Measurements from ENCODE around the gene CDC20B. TPM values are rescaled to one million over a fixed set of nuclear protein-coding genes. Genes with fewer than 3 reads are reported as not detected.
"Not testable (repeated sequence)": the region's sequence is repeated elsewhere in the genome, so short reads cannot be mapped to it uniquely, and the experiment has no call there.

Gene CDC20B
- polyA plus RNA-seq, 3 donors: not detected

GRCh38 chr5:55108661-55109060 is 64.3 kb downstream of the CDC20B start:
- no peaks in the 10 kb centered on the region for H3K79me2 ChIP-seq (ENCODE audit: insufficient read depth, low read length)
- H2AFZ ChIP-seq (ENCODE audit: insufficient read depth, low read depth, low read length, poor library complexity, severe bottlenecking): no peak overlapping the region
- H4K20me1 ChIP-seq (ENCODE audit: insufficient read depth, low read length): no peaks in the 10 kb centered on the region
- no peak overlapping the region for H3K4me3 ChIP-seq (replicated peaks in 1 of 3; ENCODE audit: low read depth in 2 of 3, low read length in 3 of 3)
- peaks cover 5 to 9% (median 6%) of the 10 kb centered on the region in 3 donors for H3K27me3 Mint-ChIP-seq (ENCODE audit: low read depth in 3 of 3)
- DNase-seq: no peak
- H3K36me3 ChIP-seq (replicated peaks in 1 of 2; ENCODE audit: control insufficient read depth in 1 of 2, insufficient read depth in 2 of 2, low read length in 2 of 2): no peaks in the 10 kb centered on the region
- H3K9me3 Mint-ChIP-seq: no peaks in the 10 kb centered on the region
- H3K4me1 Mint-ChIP-seq: no peaks in the 10 kb centered on the region
- intact Hi-C loops (cut with micrococcal nuclease): no loop called here
- H3K9me3 ChIP-seq (replicated peaks in 1 of 2; ENCODE audit: control insufficient read depth in 1 of 2, insufficient read depth in 1 of 2, low read length in 2 of 2): no peaks in the 10 kb centered on the region
- H3K27me3 ChIP-seq (ENCODE audit: control insufficient read depth in 2 of 2, insufficient read depth in 2 of 2, low read length in 2 of 2): no peaks in the 10 kb centered on the region
- no peak overlapping the region for H3K27ac Mint-ChIP-seq
- H3K36me3 Mint-ChIP-seq: no peaks in the 10 kb centered on the region
- 100% methylated on average over 3 of the region's 3 CpGs for WGBS (ENCODE audit: insufficient coverage)
- H3K27ac ChIP-seq (ENCODE audit: low read depth in 1 of 2, low read length in 2 of 2): no peak overlapping the region
- H3K9ac ChIP-seq (ENCODE audit: insufficient read depth, low read length, poor library complexity, severe bottlenecking): no peak overlapping the region
- H3K4me3 Mint-ChIP-seq: no peak overlapping the region
- no peak overlapping the region for H3K4me2 ChIP-seq (replicated peaks; ENCODE audit: extremely low read depth, low read length, poor library complexity, severe bottlenecking)
- TF ChIP-seq, protein P1, sequence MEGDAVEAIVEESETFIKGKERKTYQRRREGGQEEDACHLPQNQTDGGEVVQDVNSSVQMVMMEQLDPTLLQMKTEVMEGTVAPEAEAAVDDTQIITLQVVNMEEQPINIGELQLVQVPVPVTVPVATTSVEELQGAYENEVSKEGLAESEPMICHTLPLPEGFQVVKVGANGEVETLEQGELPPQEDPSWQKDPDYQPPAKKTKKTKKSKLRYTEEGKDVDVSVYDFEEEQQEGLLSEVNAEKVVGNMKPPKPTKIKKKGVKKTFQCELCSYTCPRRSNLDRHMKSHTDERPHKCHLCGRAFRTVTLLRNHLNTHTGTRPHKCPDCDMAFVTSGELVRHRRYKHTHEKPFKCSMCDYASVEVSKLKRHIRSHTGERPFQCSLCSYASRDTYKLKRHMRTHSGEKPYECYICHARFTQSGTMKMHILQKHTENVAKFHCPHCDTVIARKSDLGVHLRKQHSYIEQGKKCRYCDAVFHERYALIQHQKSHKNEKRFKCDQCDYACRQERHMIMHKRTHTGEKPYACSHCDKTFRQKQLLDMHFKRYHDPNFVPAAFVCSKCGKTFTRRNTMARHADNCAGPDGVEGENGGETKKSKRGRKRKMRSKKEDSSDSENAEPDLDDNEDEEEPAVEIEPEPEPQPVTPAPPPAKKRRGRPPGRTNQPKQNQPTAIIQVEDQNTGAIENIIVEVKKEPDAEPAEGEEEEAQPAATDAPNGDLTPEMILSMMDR (IDR thresholded peaks at IDR 0.05): no peak
- no peaks in the 10 kb centered on the region for H3K4me1 ChIP-seq (ENCODE audit: control insufficient read depth in 1 of 2, insufficient read depth in 2 of 2, low read length in 2 of 2)

DNA sequence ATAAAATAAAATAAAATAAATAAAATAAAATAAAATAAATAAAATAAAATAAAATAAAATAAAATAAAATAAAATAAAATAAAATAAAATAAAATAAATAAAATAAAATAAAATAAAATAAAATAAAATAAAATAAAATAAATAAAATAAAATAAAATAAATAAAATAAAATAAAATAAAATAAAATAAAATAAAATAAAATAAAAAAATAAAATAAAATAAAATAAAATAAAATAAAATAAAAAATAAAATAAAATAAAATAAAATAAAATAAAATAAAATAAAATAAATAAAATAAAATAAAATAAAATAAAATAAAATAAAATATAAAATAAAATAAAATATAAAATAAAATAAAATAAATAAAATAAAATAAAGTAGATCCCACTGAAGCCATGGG is 67.0 kb downstream of the CDC20B start:
- H3K4me1 ChIP-seq (ENCODE audit: control insufficient read depth in 1 of 2, insufficient read depth in 2 of 2, low read length in 2 of 2); H3K79me2 ChIP-seq (ENCODE audit: insufficient read depth, low read length); H2AFZ ChIP-seq (ENCODE audit: insufficient read depth, low read depth, low read length, poor library complexity, severe bottlenecking); H3K4me3 ChIP-seq (replicated peaks in 1 of 3; ENCODE audit: low read depth in 2 of 3, low read length in 3 of 3); DNase-seq; H3K27ac ChIP-seq (ENCODE audit: low read depth in 1 of 2, low read length in 2 of 2); H4K20me1 ChIP-seq (ENCODE audit: insufficient read depth, low read length); H3K4me3 Mint-ChIP-seq; H3K9me3 Mint-ChIP-seq; H3K36me3 Mint-ChIP-seq; H3K27me3 ChIP-seq (ENCODE audit: control insufficient read depth in 2 of 2, insufficient read depth in 2 of 2, low read length in 2 of 2); H3K9me3 ChIP-seq (replicated peaks in 1 of 2; ENCODE audit: control insufficient read depth in 1 of 2, insufficient read depth in 1 of 2, low read length in 2 of 2); H3K27ac Mint-ChIP-seq; H3K4me2 ChIP-seq (replicated peaks; ENCODE audit: extremely low read depth, low read length, poor library complexity, severe bottlenecking); H3K36me3 ChIP-seq (replicated peaks in 1 of 2; ENCODE audit: control insufficient read depth in 1 of 2, insufficient read depth in 2 of 2, low read length in 2 of 2); intact Hi-C loops (cut with micrococcal nuclease); H3K9ac ChIP-seq (ENCODE audit: insufficient read depth, low read length, poor library complexity, severe bottlenecking): not testable (repeated sequence)
- peaks cover 4 to 14% (median 9%) of the 10 kb centered on the region in 3 donors for H3K27me3 Mint-ChIP-seq (ENCODE audit: low read depth in 3 of 3)
- peaks cover 11% of the 10 kb centered on the region for H3K4me1 Mint-ChIP-seq
